Tibial artery (tissue), 4 donors: Measurements from ENCODE around the gene ETS2.

ENCODE experiments used
- DNase-seq, 2 donors: peaks; one replicate each; pipeline ENCODE4 v3.0.0-alpha.2; 2019
- H3K27ac ChIP-seq, 2 donors: fragments of 200-600 bp; sonication (generic) in 1 of 2; 1 replicate in 1 of 2; 2 replicates in 1 of 2; pipeline ENCODE4 v1.5.1; 2018 to 2019; ENCODE audit warnings: mild to moderate bottlenecking in 1 of 2
- H3K27me3 ChIP-seq, 2 donors: fragments of 200-600 bp; sonication (generic) in 1 of 2; one replicate each; pipeline versions ENCODE4 v1.5.1 to v1.6.0; 2016 to 2019
- H3K36me3 ChIP-seq, 3 donors: fragments of 200-600 bp; sonication (generic) in 2 of 3; one replicate each; pipeline ENCODE4 v1.5.1; 2016 to 2019; ENCODE audit warnings: mild to moderate bottlenecking in 2 of 3
- H3K4me1 ChIP-seq, 4 donors: fragments of 200-600 bp; sonication (generic) in 2 of 4; 1 replicate in 3 of 4; 2 replicates in 1 of 4; pipeline ENCODE4 v1.5.1; 2016 to 2019
- H3K4me3 ChIP-seq, 2 donors: fragments of 200-600 bp; sonication (generic) in 1 of 2; 1 replicate in 1 of 2; 2 replicates in 1 of 2; pipeline ENCODE4 v1.5.1; 2018 to 2019; ENCODE audit warnings: mild to moderate bottlenecking in 2 of 2
- H3K9me3 ChIP-seq, 3 donors: fragments of 200-600 bp; sonication (generic) in 1 of 3; one replicate each; pipeline ENCODE4 v1.5.1; 2016 to 2019
- intact Hi-C: fragments of 100-400 bp; cut with DNase I; formaldehyde crosslinking; loops from one replicate; pipeline ENCODE4 v1.15.0; 2023; ENCODE audit warnings: low total_unique reads
- TF ChIP-seq, protein P1 (sequence below), 2 experiments: fragments of 200-600 bp in 1 of 2; fragments of 450-650 bp in 1 of 2; IDR thresholded peaks; one replicate each; pipeline ENCODE4 v1.5.1; 2017 to 2019; ENCODE audit warnings: antibody characterized with exemption in 2 of 2, mild to moderate bottlenecking in 1 of 2, moderate library complexity in 1 of 2

Gene ETS2

GRCh38 chr21:38850277-38850951 lies 44.7 kb downstream of the ETS2 start:
- Histone ChIP-seq H3K9me3 (no peaks in the 10 kb centered on the region), H3K27me3 (no peaks in the 10 kb centered on the region), H3K4me1 (peaks cover 0 to 21% (median 4%) of the 10 kb centered on the region in 4 donors), H3K36me3 (no peaks in the 10 kb centered on the region), H3K27ac (no peak overlapping the region), H3K4me3 (no peak overlapping the region)
- TF ChIP-seq, protein P1, sequence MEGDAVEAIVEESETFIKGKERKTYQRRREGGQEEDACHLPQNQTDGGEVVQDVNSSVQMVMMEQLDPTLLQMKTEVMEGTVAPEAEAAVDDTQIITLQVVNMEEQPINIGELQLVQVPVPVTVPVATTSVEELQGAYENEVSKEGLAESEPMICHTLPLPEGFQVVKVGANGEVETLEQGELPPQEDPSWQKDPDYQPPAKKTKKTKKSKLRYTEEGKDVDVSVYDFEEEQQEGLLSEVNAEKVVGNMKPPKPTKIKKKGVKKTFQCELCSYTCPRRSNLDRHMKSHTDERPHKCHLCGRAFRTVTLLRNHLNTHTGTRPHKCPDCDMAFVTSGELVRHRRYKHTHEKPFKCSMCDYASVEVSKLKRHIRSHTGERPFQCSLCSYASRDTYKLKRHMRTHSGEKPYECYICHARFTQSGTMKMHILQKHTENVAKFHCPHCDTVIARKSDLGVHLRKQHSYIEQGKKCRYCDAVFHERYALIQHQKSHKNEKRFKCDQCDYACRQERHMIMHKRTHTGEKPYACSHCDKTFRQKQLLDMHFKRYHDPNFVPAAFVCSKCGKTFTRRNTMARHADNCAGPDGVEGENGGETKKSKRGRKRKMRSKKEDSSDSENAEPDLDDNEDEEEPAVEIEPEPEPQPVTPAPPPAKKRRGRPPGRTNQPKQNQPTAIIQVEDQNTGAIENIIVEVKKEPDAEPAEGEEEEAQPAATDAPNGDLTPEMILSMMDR (IDR thresholded peaks at IDR 0.05), result no peak
- DNase-seq, result no peak
- intact Hi-C loops, result no loop called here

DNA sequence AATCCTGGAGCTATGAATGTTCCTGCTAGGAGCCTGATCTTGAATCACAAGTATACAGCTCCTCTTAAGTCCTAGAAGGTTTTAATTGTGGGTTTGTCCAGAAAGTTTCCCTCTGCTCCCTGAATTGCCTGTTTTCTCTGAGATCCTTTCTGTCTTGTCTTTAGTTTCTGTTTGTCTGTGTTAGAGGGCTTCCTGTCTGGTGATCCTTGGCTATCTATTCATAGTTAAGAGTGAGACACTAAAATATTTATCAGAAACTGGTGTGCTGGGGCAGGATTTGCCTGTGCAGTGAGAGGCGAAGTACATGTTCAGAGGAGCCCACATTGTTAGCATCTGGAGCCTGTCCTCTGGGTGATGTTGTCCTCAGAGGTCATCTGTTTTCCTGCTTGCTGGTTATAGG lies 45.4 kb downstream of the ETS2 start:
- TF ChIP-seq, protein P1 (IDR thresholded peaks at IDR 0.05), result no peak
- H3K27me3 ChIP-seq, result no peaks in the 10 kb centered on the region
- intact Hi-C loops, result no loop called here
- H3K4me1 ChIP-seq, result peaks cover 0 to 21% (median 4%) of the 10 kb centered on the region in 4 donors
- no peak for DNase-seq
- H3K36me3 ChIP-seq, result no peaks in the 10 kb centered on the region
- H3K27ac ChIP-seq, result no peak overlapping the region
- no peak overlapping the region for H3K4me3 ChIP-seq
- no peaks in the 10 kb centered on the region for H3K9me3 ChIP-seq

- no peaks in the 10 kb centered on the region for H3K9me3 ChIP-seq
- no peaks in the 10 kb centered on the region for H3K27me3 ChIP-seq
- TF ChIP-seq, protein P1 (IDR thresholded peaks at IDR 0.05), result no peak
- no peak overlapping the region for H3K27ac ChIP-seq
- intact Hi-C loops, result no loop called here
- no peak overlapping the region for H3K4me3 ChIP-seq
- no peak for DNase-seq
- peaks cover 0 to 19% (median 4%) of the 10 kb centered on the region in 4 donors for H3K4me1 ChIP-seq
- no peaks in the 10 kb centered on the region for H3K36me3 ChIP-seq
Observed at GRCh38 chr21:38852278-38852677, 46.5 kb downstream of the ETS2 start.

- H3K4me1 ChIP-seq, result peaks cover 0 to 15% (median 2%) of the 10 kb centered on the region in 4 donors
- intact Hi-C loops, result no loop called here
Observed at GRCh38 chr21:38852708-38853107, 47.0 kb downstream of the ETS2 start.

DNA sequence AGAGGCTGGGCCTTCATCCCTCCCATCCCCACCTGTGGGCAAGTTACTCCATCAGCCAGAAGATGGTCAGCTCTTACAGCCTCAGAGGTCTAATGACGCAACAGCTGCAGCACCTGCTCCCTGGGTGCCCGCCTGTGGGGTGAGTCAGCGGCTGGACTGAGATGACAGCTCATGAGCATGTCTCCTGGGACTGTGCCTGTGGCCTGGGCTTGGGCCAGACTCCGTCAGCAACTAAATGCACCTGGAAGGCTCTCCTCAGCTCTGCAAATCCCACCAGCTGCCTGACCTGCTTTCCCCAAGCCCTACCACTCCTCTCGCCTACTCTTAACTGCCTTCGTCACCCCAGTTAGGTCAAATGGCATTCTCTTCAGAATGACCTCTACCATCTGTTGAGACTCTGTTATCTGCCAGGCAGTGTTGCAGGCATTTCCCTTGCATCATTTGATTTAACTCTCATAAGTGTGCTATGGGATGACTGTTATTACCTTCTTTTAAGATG lies 47.7 kb downstream of the ETS2 start:
- Histone ChIP-seq H3K27me3 (no peaks in the 10 kb centered on the region), H3K27ac (no peak overlapping the region), H3K9me3 (no peaks in the 10 kb centered on the region), H3K4me3 (no peak overlapping the region), H3K36me3 (no peaks in the 10 kb centered on the region), H3K4me1 (peaks cover 0 to 7% (median 0%) of the 10 kb centered on the region in 4 donors)
- no peak for DNase-seq
- intact Hi-C loops, result no loop called here
- TF ChIP-seq, protein P1 (IDR thresholded peaks at IDR 0.05), result no peak

More at GRCh38 chr21:38852708-38853107, 47.0 kb downstream of the ETS2 start:
- DNase-seq, result no peak
- H3K27me3 ChIP-seq, result no peaks in the 10 kb centered on the region
- TF ChIP-seq, protein P1 (IDR thresholded peaks at IDR 0.05), result no peak
- no peaks in the 10 kb centered on the region for H3K36me3 ChIP-seq
- no peak overlapping the region for H3K27ac ChIP-seq
- no peak overlapping the region for H3K4me3 ChIP-seq
- no peaks in the 10 kb centered on the region for H3K9me3 ChIP-seq
